DOHH2 (cell line): ENCODE measurements around the gene STEAP4.

Experiments
- H3F3A ChIP-seq: fragments of 200-600 bp; sonication (generic), shearing (Covaris generic); 2 replicates; pipeline ENCODE4 v1.6.0; 2016; ENCODE audit warnings: antibody characterized with exemption, mild to moderate bottlenecking; ENCODE audit not compliant: control insufficient read depth, insufficient read depth
- H3K27ac ChIP-seq: fragments of 200-600 bp; sonication (generic); 2 replicates; pipeline ENCODE4 v1.5.1; 2014; ENCODE audit warnings: low read depth, mild to moderate bottlenecking, low read length, moderate library complexity
- H3K27me3 ChIP-seq: fragments of 200-600 bp; sonication (generic); 2 replicates; pipeline ENCODE4 v1.6.1; 2014; ENCODE audit warnings: mild to moderate bottlenecking, low read length, mixed read lengths; ENCODE audit not compliant: control insufficient read depth
- H3K36me3 ChIP-seq: fragments of 200-600 bp; sonication (generic); 2 replicates; pipeline ENCODE4 v1.6.1; 2014; ENCODE audit warnings: mild to moderate bottlenecking, low read length, moderate library complexity, mixed read lengths; ENCODE audit not compliant: control insufficient read depth
- H3K4me1 ChIP-seq: fragments of 200-600 bp; sonication (generic); 2 replicates; pipeline ENCODE4 v1.6.1; 2014; ENCODE audit warnings: mild to moderate bottlenecking, low read length, mixed read lengths; ENCODE audit not compliant: control insufficient read depth
- H3K4me2 ChIP-seq: fragments of 200-600 bp; sonication (generic); 2 replicates; pipeline ENCODE4 v1.6.0; 2014; ENCODE audit warnings: mild to moderate bottlenecking, low read length, moderate library complexity
- H3K4me3 ChIP-seq: fragments of 200-600 bp; sonication (generic); 2 replicates; pipeline ENCODE4 v1.5.1; 2014; ENCODE audit warnings: mild to moderate bottlenecking, low read length, mixed read lengths
- H3K79me2 ChIP-seq: fragments of 200-600 bp; sonication (generic); 2 replicates; pipeline ENCODE4 v1.6.1; 2014; ENCODE audit warnings: mild to moderate bottlenecking, low read length, mixed read lengths; ENCODE audit not compliant: control insufficient read depth
- H3K9me2 ChIP-seq: fragments of 200-600 bp; sonication (generic); replicated peaks from 2 replicates; pipeline ENCODE4 v1.6.1; 2014; ENCODE audit warnings: mild to moderate bottlenecking, low read length, mixed read lengths; ENCODE audit not compliant: control insufficient read depth
- H3K9me3 ChIP-seq: fragments of 200-600 bp; sonication (generic); 2 replicates; pipeline ENCODE4 v1.6.1; 2014; ENCODE audit warnings: antibody characterized with exemption, low read length, mixed read lengths; ENCODE audit not compliant: control insufficient read depth, insufficient read depth
- H4K20me1 ChIP-seq: fragments of 200-600 bp; sonication (generic); 2 replicates; pipeline ENCODE4 v1.6.0; 2014; ENCODE audit warnings: low read depth, mild to moderate bottlenecking, antibody characterized with exemption, low read length, moderate library complexity; ENCODE audit not compliant: control insufficient read depth, insufficient read depth
- CTCF ChIP-seq: fragments of 200-600 bp; sonication (generic); IDR thresholded peaks from one replicate; pipeline ENCODE4 v1.5.1; 2014; ENCODE audit warnings: antibody characterized with exemption, mild to moderate bottlenecking, low read depth, low read length; ENCODE audit not compliant: poor library complexity, severe bottlenecking
- EZH2phosphoT487 ChIP-seq: fragments of 200-600 bp; sonication (generic); IDR thresholded peaks from 2 replicates; pipeline ENCODE4 v1.6.1; 2017; ENCODE audit warnings: borderline replicate concordance, mild to moderate bottlenecking, antibody characterized with exemption, low read length, moderate library complexity, mixed read lengths

Gene STEAP4

GRCh38 chr7:88311675-88312036 is 5.0 kb upstream of the STEAP4 start:
- Histone ChIP-seq H3F3A (no peaks in the 10 kb centered on the region), H3K27ac (no peak overlapping the region), H3K9me2 (no peaks in the 10 kb centered on the region), H4K20me1 (no peaks in the 10 kb centered on the region), H3K36me3 (no peaks in the 10 kb centered on the region), H3K9me3 (no peaks in the 10 kb centered on the region), H3K27me3 (no peaks in the 10 kb centered on the region; the same call in 1 of the 2 replicates), H3K4me2 (no peak overlapping the region), H3K4me3 (no peak overlapping the region), H3K4me1 (no peaks in the 10 kb centered on the region), H3K79me2 (no peaks in the 10 kb centered on the region)
- TF ChIP-seq CTCF: no peak
- no peak for TF ChIP-seq EZH2phosphoT487

GRCh38 chr7:88310956-88311674 is 4.4 kb upstream of the STEAP4 start:
- no peak overlapping the region for H3K4me3 ChIP-seq
- H3F3A ChIP-seq: no peaks in the 10 kb centered on the region
- no peaks in the 10 kb centered on the region for H3K9me2 ChIP-seq
- H3K79me2 ChIP-seq: no peaks in the 10 kb centered on the region
- TF ChIP-seq CTCF (no peak), EZH2phosphoT487 (no peak)
- H3K4me2 ChIP-seq: no peak overlapping the region
- no peak overlapping the region for H3K27ac ChIP-seq
- H3K27me3 ChIP-seq: no peaks in the 10 kb centered on the region; the same call in 1 of the 2 replicates
- H3K36me3 ChIP-seq: no peaks in the 10 kb centered on the region
- no peaks in the 10 kb centered on the region for H4K20me1 ChIP-seq
- H3K4me1 ChIP-seq: no peaks in the 10 kb centered on the region
- no peaks in the 10 kb centered on the region for H3K9me3 ChIP-seq

GRCh38 chr7:88309819-88310218 is 3.1 kb upstream of the STEAP4 start:
- TF ChIP-seq CTCF (no peak), EZH2phosphoT487 (no peak)
- Histone ChIP-seq H3K9me3 (no peaks in the 10 kb centered on the region), H3K9me2 (no peaks in the 10 kb centered on the region), H3K4me2 (no peak overlapping the region), H3F3A (no peaks in the 10 kb centered on the region), H3K27me3 (no peaks in the 10 kb centered on the region; the same call in 1 of the 2 replicates), H3K36me3 (no peaks in the 10 kb centered on the region), H3K4me1 (no peaks in the 10 kb centered on the region), H3K4me3 (no peak overlapping the region), H3K27ac (no peak overlapping the region), H4K20me1 (no peaks in the 10 kb centered on the region), H3K79me2 (no peaks in the 10 kb centered on the region)
